Heart left ventricle (tissue), 16 donors: Measurements from ENCODE around the gene KDELR1. TPM values are rescaled to one million over a fixed set of nuclear protein-coding genes. Genes with fewer than 3 reads are reported as not detected.

Source experiments
- ATAC-seq, 4 donors: fragments of 200-7000 bp; cut with Tn5 transposase; one replicate each; pipeline ENCODE4 v1.9.1; 2020 to 2022; ENCODE audit warnings: moderate library complexity in 4 of 4, mild to moderate bottlenecking in 3 of 4, moderate number of reproducible peaks in 1 of 4
- DNase-seq, 5 donors: peaks; one replicate each; pipeline ENCODE4 v3.0.0-alpha.2; 2020
- H3K27ac ChIP-seq, 12 donors: fragments of 200-600 bp; sonication (generic) in 4 of 12; one replicate each; pipeline versions ENCODE4 v1.5.0 to v1.8.0; 2016 to 2022; ENCODE audit warnings: mild to moderate bottlenecking in 2 of 12
- H3K27me3 ChIP-seq, 9 donors: fragments of 200-600 bp; sonication (generic) in 2 of 9; one replicate each; pipeline versions ENCODE4 v1.5.1 to v1.8.0; 2016 to 2022; ENCODE audit warnings: mild to moderate bottlenecking in 3 of 9
- H3K36me3 ChIP-seq, 9 donors: fragments of 200-600 bp; sonication (generic) in 2 of 9; one replicate each; pipeline versions ENCODE4 v1.5.0 to v1.8.0; 2018 to 2022; ENCODE audit warnings: mild to moderate bottlenecking in 2 of 9
- H3K4me1 ChIP-seq, 12 donors: fragments of 200-600 bp; sonication (generic) in 4 of 12; one replicate each; pipeline versions ENCODE4 v1.5.0 to v1.8.0; 2016 to 2022; ENCODE audit warnings: mild to moderate bottlenecking in 3 of 12
- H3K4me3 ChIP-seq, 12 donors: fragments of 200-600 bp; sonication (generic) in 4 of 12; one replicate each; pipeline versions ENCODE4 v1.5.0 to v1.8.0; 2017 to 2022; ENCODE audit warnings: mild to moderate bottlenecking in 9 of 12, moderate library complexity in 4 of 12
- H3K9me3 ChIP-seq, 12 donors: fragments of 200-600 bp; sonication (generic) in 4 of 12; one replicate each; pipeline versions ENCODE4 v1.5.0 to v1.8.0; 2016 to 2022; ENCODE audit warnings: mild to moderate bottlenecking in 1 of 12
- POLR2A ChIP-seq, 2 donors: fragments of 450-650 bp; IDR thresholded peaks; one replicate each; pipeline ENCODE4 v1.6.1; 2017; ENCODE audit warnings: antibody characterized with exemption in 2 of 2, mild to moderate bottlenecking in 2 of 2, moderate library complexity in 2 of 2
- WGBS, 4 donors: extraction: QIAGEN DNeasy Blood & Tissue Kit in 2 of 4; methylation state at CpG; one replicate each; pipeline versions ENCODE4 v1.1.5 to v1.1.7; 2013 to 2018; 5-methylcytosine and 5-hydroxymethylcytosine counted together
- intact Hi-C, 10 donors: fragments of 100-400 bp; cut with DNase I; formaldehyde crosslinking; loops; one replicate each; pipeline versions ENCODE4 v1.11.1 to v1.14.2; 2022
- polyA plus RNA-seq, 2 donors: library from polyadenylated mRNA; stranded (reverse); fragments of 200-250 nt; gene quantifications; one replicate each; pipeline ENCODE4 v1.2.3, GENCODE V29; 2013
- total RNA-seq, 9 donors: library from RNA; depleted of rRNA in 2 of 9; stranded (reverse); fragments of >200 nt in 2 of 9; fragmentation: NEBNext Ultra II Directional in 3 of 9; extraction: Animal tissue kit (Norgen Biotek cat#: 25700) in 3 of 9; gene quantifications; one replicate each; pipeline versions ENCODE4 v1.1.0 to v1.2.4, GENCODE V29; 2016 to 2023
- TF ChIP-seq, protein P1 (sequence below), 12 donors: fragments of 200-600 bp; sonication (generic) in 4 of 12; IDR thresholded peaks; one replicate each; pipeline versions ENCODE4 v1.5.0 to v1.8.0; 2018 to 2022; ENCODE audit warnings: antibody characterized with exemption in 12 of 12, mild to moderate bottlenecking in 5 of 12
- donor health status: ischemic (EF 13 %, LVEDD 7.1; RV severe dilation, severe dysfunction).
- donor health status: healthy with polysubstance abuse.
- donor health status: DM: no; HTN: yes; CAD: no.
- donor health status: DM: no; HTN: no; CAD: no.
- donor health status: ischemic (EF 25% LVEDD 6.9; RV normal size, moderate dysfunction).
- donor health status: ischemic (EF 25% LVEDD 5.7; RV mildly dilated, moderate dysfunction).
- donor health status: healthy.
- donor health status: DM: yes; HTN: yes; CAD: no.
- donor health status: ischemic (EF 35%, LVEDD 5.7; RV mildly dilated, moderate dysfunction).
- donor health status: nonischemic (EF 11% LVEDD 7.7; RV severe dilation, severe dysfunction).
- donor health status: DM: yes; HTN: yes; CAD: no.
- donor health status: PGD.
- donor health status: ischemic (EF 29% LVEDD 5.4; RV normal size, mild dysfunction).
- donor health status: nonischemic (EF 23%, LVEDD 6.1; RV moderate dilation, normal function).

The KDELR1 gene
- total and polyA plus RNA-seq, 11 donors, result 60.0 to 113 (median 79.1) TPM

DNA sequence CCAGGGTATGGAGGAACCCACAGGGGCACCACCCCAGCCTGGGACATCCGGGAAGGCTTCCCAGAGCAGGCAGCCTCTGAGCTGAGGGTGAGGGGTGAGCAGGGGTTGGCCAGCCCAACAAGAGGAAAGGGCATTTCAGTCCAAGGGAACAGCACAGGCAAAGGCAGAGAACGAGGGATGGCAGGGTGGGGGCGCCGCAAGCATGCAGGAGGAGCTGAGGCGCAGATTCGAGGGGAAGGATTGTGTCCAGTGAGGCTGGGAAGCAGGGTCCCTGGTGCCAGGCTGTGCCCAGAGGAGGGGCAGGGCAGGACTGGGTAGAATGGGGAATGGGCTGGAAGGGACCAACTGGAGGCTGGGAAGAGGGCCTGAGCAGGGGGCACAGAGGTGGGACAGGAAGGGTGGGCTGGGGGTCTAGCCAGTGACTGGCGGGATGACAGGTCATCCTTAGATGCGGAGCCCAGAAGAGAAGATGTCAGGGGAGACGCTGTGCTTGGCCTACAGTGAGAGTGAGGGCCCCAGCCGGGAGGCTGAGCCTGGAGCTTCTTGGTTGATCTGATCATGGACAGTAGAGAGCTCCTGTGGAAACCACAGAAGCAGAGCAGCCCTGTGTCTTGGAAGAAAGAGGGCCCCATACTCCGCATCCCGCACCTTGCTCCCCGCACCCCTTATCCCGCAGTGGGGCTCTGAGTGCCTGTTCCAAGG, 52.4 kb downstream of the KDELR1 start:
- no peak for TF ChIP-seq POLR2A (IDR thresholded peaks at IDR 0.05)
- TF ChIP-seq, protein P1, sequence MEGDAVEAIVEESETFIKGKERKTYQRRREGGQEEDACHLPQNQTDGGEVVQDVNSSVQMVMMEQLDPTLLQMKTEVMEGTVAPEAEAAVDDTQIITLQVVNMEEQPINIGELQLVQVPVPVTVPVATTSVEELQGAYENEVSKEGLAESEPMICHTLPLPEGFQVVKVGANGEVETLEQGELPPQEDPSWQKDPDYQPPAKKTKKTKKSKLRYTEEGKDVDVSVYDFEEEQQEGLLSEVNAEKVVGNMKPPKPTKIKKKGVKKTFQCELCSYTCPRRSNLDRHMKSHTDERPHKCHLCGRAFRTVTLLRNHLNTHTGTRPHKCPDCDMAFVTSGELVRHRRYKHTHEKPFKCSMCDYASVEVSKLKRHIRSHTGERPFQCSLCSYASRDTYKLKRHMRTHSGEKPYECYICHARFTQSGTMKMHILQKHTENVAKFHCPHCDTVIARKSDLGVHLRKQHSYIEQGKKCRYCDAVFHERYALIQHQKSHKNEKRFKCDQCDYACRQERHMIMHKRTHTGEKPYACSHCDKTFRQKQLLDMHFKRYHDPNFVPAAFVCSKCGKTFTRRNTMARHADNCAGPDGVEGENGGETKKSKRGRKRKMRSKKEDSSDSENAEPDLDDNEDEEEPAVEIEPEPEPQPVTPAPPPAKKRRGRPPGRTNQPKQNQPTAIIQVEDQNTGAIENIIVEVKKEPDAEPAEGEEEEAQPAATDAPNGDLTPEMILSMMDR (IDR thresholded peaks at IDR 0.05), result no peak
- DNase-seq (no peak), ATAC-seq (no peak)
- H3K9me3 ChIP-seq, result no peaks in the 10 kb centered on the region
- intact Hi-C loops, result loop anchor here in 1 of 10 donors (10.0 kb wide), 1 partner anchor 74 kb away; no protein-coding TSS in a partner anchor
- 91 to 96% (median 94%) methylated on average over 13 to 14 of the region's 14 CpGs for WGBS, 4 donors
- peaks cover 0 to 20% (median 4%) of the 10 kb centered on the region in 9 donors for H3K36me3 ChIP-seq
- peaks cover 0 to 8% (median 2%) of the 10 kb centered on the region in 12 donors for H3K4me1 ChIP-seq
- no peak overlapping the region for H3K27ac ChIP-seq
- no peaks in the 10 kb centered on the region for H3K27me3 ChIP-seq
- no peak overlapping the region for H3K4me3 ChIP-seq

GRCh38 chr19:48338253-48338755, 53.0 kb downstream of the KDELR1 start:
- WGBS, 4 donors, result 91 to 93% (median 92%) methylated on average over 14 of the region's 14 CpGs
- DNase-seq, result no peak
- intact Hi-C loops, result loop anchor here in 1 of 10 donors (10.0 kb wide), 1 partner anchor 74 kb away; no protein-coding TSS in a partner anchor
- H3K27ac ChIP-seq, result no peak overlapping the region
- TF ChIP-seq, protein P1 (IDR thresholded peaks at IDR 0.05), result no peak
- TF ChIP-seq POLR2A (IDR thresholded peaks at IDR 0.05), result no peak
- no peak for ATAC-seq
- H3K4me3 ChIP-seq, result no peak overlapping the region
- peaks cover 0 to 20% (median 4%) of the 10 kb centered on the region in 9 donors for H3K36me3 ChIP-seq
- no peaks in the 10 kb centered on the region for H3K9me3 ChIP-seq
- no peaks in the 10 kb centered on the region for H3K27me3 ChIP-seq
- peaks cover 0 to 14% (median 8%) of the 10 kb centered on the region in 12 donors for H3K4me1 ChIP-seq

- peak overlapping the region; percentile 51 to 93 (median 87) for H3K27ac ChIP-seq
- peak; percentile 88 to 97 (median 93) for DNase-seq
- H3K4me1 ChIP-seq, result peaks cover 0 to 57% (median 25%) of the 10 kb centered on the region in 12 donors
- no peak for TF ChIP-seq POLR2A (IDR thresholded peaks at IDR 0.05)
- TF ChIP-seq, protein P1 (IDR thresholded peaks at IDR 0.05), result peak; percentile 72 to 96 (median 87)
- peak overlapping the region; percentile 9 to 63 (median 50) for H3K4me3 ChIP-seq
- no peaks in the 10 kb centered on the region for H3K27me3 ChIP-seq
- 4 to 9% (median 6%) methylated on average over 49 to 54 of the region's 54 CpGs for WGBS, 4 donors
- intact Hi-C loops, result loop anchor here in 6 of 10 donors (1.0 to 10.0 kb wide), 6 partner anchors 12 to 69 kb away; a partner anchor contains a TSS
- H3K9me3 ChIP-seq, result peaks cover 0 to 2% (median 0%) of the 10 kb centered on the region in 12 donors
- H3K36me3 ChIP-seq, result peaks cover 0 to 32% (median 0%) of the 10 kb centered on the region in 9 donors
- ATAC-seq, result peak; percentile 68 to 87 (median 86)
Observed at GRCh38 chr19:48333467-48334384, 57.6 kb downstream of the KDELR1 start.
